TTC549 (cell line): Measurements from ENCODE around the gene TULP3.

Source experiments
- FAIRE-seq: peaks from 2 replicates; lab custom pipeline; 2012; peaks lifted over from hg19 to GRCh38; lab: Jason Lieb, UNC

Gene TULP3

DNA sequence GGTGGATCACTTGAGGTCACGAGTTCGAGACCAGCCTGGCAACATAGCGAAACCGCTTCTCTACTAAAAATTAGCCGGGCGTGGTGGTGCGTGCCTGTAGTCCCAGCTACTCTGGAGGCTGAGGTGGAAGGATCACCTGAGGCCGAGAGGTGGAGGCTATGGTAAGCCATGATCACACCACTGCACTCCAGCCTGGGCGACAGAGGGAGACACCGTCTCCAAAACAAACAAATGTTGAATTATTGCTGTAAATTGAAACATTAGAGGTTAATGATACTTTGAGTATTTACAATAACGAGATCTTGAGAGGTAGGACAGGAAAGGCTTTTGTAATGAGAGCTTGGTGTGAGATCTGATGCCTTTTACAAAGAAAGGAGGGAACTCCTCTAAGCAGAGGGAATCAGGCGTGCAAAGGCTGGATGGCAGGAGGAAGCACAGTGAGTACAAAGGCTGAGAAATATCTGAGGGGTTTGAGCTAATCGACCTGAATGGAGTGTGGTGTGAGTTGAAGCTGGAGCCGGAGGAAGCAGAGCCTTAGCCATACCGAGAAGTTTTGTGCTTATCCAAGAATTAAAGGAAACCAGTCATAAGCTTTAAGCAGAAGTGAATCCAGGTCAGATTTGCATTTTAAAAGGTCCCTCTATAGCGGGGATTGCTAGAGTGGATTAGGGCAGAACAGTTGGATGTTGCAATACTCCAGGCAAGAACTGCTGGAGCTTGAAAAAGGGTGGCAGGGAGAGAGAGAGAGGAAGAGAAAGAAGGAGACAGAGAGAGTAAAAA is 12.5 kb upstream of the TULP3 start:
- FAIRE-seq, result no peak

DNA sequence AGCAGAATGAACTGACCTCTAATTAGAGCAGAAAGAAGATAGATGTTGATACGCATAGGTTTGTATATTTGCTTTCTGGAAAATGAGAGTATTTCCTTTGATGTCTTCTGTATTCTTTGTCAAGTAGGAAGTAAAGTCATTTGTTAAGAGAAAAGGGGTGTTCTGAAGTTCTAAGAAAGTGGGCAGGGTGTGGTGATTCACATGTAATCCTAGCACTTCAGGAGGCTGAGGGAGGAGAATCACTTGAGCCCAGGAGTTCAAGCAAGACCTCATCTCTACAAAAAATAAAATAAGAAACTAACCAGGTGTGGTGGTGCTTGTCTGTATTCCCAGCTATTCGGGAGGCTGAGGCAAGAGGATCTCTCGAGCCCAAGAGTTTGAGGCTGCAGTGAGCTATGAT is 10.8 kb upstream of the TULP3 start:
- no peak for FAIRE-seq

- FAIRE-seq, result no peak
Observed at GRCh38 chr12:2884810-2885209, 5.9 kb upstream of the TULP3 start.

- FAIRE-seq, result no peak
Observed at GRCh38 chr12:2886768-2887450, 3.8 kb upstream of the TULP3 start.

GRCh38 chr12:2890001-2890387 is 697 bp upstream of the TULP3 start:
- no peak for FAIRE-seq

DNA sequence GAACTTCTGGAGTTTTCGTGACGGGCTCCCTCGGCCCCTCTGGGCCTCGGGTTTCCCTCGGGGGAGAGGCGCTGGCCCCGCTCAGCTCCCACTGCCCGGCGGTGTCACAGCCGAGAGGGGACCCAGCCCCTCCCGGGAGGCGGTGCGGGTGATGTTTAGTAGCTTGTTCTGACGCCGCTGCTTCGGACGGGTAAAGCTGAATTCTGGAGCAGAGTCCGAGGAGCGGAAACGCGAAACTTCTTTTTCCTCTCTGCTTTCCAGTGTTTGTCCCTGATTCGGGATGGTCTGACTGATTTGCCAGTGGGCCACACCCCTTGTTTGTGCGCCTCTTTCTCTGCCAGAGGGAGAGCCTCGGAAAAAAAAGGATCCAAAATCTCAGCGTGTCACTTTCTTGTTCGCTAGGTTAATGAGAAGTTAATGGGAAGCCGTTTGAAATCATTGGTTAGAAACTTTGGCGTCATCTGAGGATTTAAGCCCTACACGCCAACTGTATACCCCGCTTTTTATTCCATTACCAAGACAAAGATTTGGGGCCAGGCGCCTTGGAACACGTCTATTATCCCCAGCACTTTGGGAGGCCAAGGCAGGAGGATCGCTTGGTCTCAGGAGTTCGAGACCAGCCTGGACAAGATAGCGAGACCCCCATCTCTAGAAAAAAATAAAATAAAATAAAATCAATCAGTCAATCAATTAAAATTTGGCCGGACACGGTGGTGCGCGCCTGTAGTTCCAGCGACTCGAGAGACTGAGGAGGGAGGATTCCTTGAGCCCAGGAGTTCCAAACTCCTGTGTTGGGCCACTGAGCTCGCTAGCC is 756 bp downstream of the TULP3 start:
- no peak for FAIRE-seq

- FAIRE-seq, result no peak
Observed at GRCh38 chr12:2892246-2892645, 1.6 kb downstream of the TULP3 start.

GRCh38 chr12:2893007-2893406 is 2.3 kb downstream of the TULP3 start:
- no peak for FAIRE-seq

DNA sequence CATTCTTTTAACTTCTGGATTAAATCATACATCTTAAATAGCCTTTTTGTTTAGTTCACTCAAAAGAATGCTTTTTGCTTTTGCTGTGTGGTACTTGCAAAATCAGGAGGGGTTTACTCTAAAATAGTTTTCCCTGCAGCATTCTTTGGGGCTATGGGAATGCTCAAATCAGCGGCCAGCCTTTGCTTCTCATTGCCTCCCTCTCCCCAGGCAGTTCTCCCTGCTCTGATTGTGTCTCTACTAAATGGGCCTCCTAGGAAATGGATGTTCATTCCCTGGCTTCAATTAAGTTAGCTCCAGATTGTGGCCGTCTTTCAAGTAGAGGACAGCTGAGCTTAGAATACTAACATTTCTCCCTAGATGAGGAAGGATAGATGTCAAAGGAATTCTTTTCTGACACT is 4.4 kb downstream of the TULP3 start:
- no peak for FAIRE-seq

GRCh38 chr12:2895511-2895910 is 4.8 kb downstream of the TULP3 start:
- FAIRE-seq, result no peak

DNA sequence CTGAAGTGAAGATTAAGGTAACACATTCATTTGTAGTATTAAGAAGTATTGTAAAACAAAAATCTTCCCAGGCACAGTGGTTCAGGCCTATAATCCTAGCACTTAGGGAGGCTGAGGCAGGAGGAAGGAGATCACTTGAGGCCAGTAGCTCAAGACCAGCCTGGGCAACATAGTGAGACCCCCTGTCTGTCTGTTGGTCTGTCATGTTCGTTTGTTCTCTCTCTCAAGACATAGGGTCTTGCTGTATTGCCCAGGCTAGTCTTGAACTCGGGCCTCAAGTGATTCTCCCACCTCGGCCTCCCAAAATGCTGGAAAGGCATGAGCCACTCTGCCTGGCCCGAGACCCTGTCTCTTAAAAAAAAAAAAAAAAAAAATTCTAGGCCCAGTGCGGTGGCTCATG is 6.7 kb downstream of the TULP3 start:
- FAIRE-seq, result no peak

DNA sequence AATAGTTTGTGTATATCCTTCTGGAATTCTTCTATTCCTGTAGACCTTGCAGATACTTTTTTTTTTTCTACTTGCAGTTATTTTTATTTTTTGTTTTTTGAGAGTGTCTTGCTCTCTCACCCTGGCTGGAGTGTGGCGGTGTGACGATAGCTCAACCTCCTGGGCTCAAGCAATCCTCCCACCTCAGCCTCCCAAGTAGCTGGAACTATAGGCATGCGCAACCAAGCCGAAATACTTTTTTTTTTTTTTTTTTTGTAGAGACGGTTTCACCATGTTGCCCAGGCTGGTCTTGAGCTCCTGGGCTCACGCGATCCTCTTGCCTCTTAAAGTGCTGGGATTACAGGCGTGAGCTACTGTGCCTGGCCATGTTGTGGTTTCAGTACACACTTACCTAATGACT is 10.0 kb downstream of the TULP3 start:
- no peak for FAIRE-seq

GRCh38 chr12:2902272-2902880 is 11.7 kb downstream of the TULP3 start:
- FAIRE-seq, result no peak

DNA sequence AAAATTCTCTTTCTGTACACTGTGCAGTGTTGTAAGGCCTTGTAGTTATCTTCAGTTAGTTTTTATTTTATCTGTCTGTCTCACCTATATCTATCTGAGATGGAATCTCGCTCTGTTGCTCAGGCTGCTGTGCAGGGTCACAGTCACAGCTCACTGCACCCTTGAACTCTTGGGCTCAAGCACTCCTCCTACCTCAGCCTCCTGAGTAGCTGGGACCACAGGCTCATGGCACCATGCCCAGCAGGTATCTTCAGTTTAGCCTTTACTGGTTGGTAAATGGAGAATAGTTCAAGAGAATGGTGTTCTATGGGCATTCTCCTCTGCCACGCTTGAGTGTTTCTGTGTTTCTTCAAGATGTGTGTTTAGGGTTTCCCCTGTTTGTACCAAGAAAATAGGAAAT is 13.6 kb downstream of the TULP3 start:
- FAIRE-seq, result no peak

GRCh38 chr12:2912216-2912575 is 21.5 kb downstream of the TULP3 start:
- no peak for FAIRE-seq

GRCh38 chr12:2919249-2919648 is 28.6 kb downstream of the TULP3 start:
- no peak for FAIRE-seq

DNA sequence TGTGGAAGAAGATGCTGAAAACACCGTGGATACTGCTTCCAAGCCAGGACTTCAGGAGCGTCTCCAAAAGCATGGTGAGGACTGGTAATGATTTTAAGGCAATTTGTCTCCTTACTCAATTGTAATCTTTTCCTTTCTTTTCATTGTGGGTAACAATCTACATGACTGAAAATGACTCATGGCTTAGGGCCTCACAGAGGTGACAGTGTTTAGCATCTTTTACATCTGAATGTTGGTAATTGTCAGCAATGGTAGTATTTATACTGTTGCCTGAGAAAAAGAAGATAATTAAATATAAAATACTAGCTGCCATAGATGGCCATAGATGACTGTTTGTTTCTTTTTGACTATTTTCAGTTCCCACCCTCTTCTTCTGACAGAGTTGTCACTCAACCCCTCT is 31.6 kb downstream of the TULP3 start:
- FAIRE-seq, result no peak

DNA sequence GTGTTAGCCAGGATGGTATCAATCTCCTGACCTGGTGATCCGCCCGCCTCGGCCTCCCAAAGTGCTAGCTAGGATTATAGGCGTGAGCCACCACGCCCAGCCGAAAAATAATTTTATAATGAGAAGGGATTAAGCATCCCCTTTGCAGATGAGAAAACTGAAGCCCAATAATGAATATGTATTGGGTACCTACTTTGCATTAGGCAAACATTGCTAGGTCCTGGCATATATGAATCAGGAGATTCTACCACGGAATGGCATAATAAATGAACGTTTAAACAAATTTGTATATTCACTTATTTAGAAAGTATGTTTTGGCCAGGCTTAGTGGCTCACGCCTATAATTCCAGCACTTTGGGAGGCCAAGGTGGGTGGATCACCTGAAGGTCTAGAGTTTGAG is 32.4 kb downstream of the TULP3 start:
- no peak for FAIRE-seq

GRCh38 chr12:2924019-2924418 is 33.3 kb downstream of the TULP3 start:
- no peak for FAIRE-seq

GRCh38 chr12:2925322-2925995 is 34.8 kb downstream of the TULP3 start:
- no peak for FAIRE-seq

DNA sequence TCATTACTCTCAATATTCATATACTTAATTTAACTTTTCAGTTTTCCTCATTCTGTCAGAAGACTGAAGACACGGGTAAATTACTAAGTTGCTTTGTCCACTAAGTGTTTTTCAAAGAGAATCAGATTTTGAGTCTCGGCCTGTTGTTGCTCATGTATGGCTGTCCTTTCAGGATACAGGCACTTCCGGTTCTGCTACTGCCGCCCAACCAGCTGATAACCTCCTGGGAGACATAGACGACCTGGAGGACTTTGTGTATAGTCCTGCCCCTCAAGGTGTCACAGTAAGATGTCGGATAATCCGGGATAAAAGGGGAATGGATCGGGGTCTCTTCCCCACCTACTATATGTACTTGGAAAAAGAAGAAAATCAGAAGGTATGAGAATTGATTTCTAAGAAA is 40.2 kb downstream of the TULP3 start:
- no peak for FAIRE-seq

GRCh38 chr12:2933586-2933985 is 42.9 kb downstream of the TULP3 start:
- FAIRE-seq, result no peak
